ENCODE data around the gene YRDC. TPM values are rescaled to one million over a fixed set of nuclear protein-coding genes. Genes with fewer than 3 reads are reported as not detected.

The YRDC gene
- total and polyA plus RNA-seq, 9 of the 15 experiments (the other 6 are each of a cell fraction or from before 2014, with no cell fraction given): 11.1 to 58.5 (median 49.8) TPM

DNA sequence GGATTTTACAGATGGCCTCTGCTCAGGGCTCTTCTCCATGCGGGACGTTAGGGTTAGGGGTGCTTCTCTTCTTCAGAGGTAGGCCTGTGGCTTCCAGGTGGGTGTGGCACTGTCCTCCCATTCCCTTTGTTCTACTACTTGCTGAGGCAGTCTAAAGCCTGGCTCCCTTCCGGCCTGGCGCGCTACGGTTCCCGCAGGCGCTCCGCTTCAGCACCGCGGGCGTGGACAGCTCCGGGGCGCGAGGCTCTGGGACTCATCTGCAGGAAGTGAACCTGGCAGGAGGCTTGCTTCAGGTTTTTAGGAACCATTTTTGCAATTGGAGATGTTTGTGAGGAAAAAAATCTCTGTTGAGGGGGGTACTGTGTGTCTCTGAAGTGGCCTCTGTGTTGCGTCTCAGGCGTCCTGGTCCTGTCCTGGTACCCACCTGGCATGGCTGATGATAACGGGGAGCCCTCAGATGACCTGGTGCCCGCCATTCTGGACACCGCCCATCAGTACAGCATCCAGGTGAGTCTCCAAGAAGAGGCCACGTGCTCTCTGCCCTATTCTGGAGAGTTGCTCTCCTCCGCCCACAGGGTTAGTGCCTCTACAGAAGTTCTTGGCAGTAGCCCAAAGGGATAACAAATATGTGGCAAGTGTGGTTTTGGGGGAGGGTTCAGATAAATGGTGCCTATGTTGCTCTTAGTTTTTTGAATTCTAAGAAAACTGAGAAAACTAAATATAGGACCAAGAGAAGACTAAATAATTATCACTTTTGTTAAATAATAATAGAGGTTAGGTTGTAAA lies 12.5 kb downstream of the YRDC start (continued):
- TF ChIP-seq SMARCC2 (IDR thresholded peaks at IDR 0.05; ENCODE audit: low read depth) (no peak), DNMT1 (IDR thresholded peaks at IDR 0.05) (no peak), SMAD4 (CRISPR knock-in tag; conservative IDR thresholded peaks at IDR 0.05) (peak; percentile 68), NFYB (IDR thresholded peaks at IDR 0.05; ENCODE audit: extremely low read depth, insufficient read length) (no peak), MEF2A (IDR thresholded peaks at IDR 0.05; ENCODE audit: control insufficient read depth, low read depth, low read length) (no peak), NCOA1 (IDR thresholded peaks at IDR 0.05; ENCODE audit: low read depth) (peak; percentile 52; the same call in 1 of the 2 replicates), KLF16 (IDR thresholded peaks at IDR 0.05) (no peak), ZC3H8 (IDR thresholded peaks at IDR 0.05) (no peak), SNAPC5 (CRISPR knock-in tag; IDR thresholded peaks at IDR 0.05) (no peak), IRF1 (CRISPR knock-in tag; IDR thresholded peaks at IDR 0.05; ENCODE audit: borderline replicate concordance) (peak; percentile 91; the same call in 1 of the 2 replicates), HDAC2 (IDR thresholded peaks at IDR 0.05) (peak; percentile 64; the same call in 1 of the 2 replicates), LCOR (CRISPR knock-in tag; IDR thresholded peaks at IDR 0.05) (peak; percentile 92), TBL1XR1 (IDR thresholded peaks at IDR 0.05; ENCODE audit: low read length in 2 of 2) (no peak), BMI1 (IDR thresholded peaks at IDR 0.05; ENCODE audit: low read length) (no peak), ZNF445 (CRISPR knock-in tag; IDR thresholded peaks at IDR 0.05; ENCODE audit: low read depth) (no peak), GATAD2A (IDR thresholded peaks at IDR 0.05) (no peak), ETV1 (tag; conservative IDR thresholded peaks at IDR 0.05; ENCODE audit: low read depth) (peak; percentile 91), AFF4 (CRISPR knock-in tag; IDR thresholded peaks at IDR 0.05) (peak; percentile 72; the same call in 1 of the 2 replicates)
- TF ChIP-seq, protein P1, sequence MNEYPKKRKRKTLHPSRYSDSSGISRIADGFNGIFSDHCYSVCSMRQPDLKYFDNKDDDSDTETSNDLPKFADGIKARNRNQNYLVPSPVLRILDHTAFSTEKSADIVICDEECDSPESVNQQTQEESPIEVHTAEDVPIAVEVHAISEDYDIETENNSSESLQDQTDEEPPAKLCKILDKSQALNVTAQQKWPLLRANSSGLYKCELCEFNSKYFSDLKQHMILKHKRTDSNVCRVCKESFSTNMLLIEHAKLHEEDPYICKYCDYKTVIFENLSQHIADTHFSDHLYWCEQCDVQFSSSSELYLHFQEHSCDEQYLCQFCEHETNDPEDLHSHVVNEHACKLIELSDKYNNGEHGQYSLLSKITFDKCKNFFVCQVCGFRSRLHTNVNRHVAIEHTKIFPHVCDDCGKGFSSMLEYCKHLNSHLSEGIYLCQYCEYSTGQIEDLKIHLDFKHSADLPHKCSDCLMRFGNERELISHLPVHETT (CRISPR knock-in tag; conservative IDR thresholded peaks at IDR 0.05 in 1 of 2, IDR thresholded peaks at IDR 0.05 in 1 of 2): 0 out of 4 replicates have a peak, but pooled peaks of 1 of the 2 experiments have one; percentile 81
- TF ChIP-seq, protein P2, sequence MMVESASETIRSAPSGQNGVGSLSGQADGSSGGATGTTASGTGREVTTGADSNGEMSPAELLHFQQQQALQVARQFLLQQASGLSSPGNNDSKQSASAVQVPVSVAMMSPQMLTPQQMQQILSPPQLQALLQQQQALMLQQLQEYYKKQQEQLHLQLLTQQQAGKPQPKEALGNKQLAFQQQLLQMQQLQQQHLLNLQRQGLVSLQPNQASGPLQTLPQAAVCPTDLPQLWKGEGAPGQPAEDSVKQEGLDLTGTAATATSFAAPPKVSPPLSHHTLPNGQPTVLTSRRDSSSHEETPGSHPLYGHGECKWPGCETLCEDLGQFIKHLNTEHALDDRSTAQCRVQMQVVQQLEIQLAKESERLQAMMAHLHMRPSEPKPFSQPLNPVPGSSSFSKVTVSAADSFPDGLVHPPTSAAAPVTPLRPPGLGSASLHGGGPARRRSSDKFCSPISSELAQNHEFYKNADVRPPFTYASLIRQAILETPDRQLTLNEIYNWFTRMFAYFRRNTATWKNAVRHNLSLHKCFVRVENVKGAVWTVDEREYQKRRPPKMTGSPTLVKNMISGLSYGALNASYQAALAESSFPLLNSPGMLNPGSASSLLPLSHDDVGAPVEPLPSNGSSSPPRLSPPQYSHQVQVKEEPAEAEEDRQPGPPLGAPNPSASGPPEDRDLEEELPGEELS (CRISPR knock-in tag; IDR thresholded peaks at IDR 0.05; ENCODE audit: borderline replicate concordance): peak; percentile 92; the same call in 1 of the 2 replicates
